RWPE1 (cell line): ENCODE results near the gene TMPRSS9.

Source experiments
- CTCF ChIA-PET: fragments of 350-600 bp; sonication (Branson Sonifier 250); formaldehyde crosslinking; extraction: SDS; loops from one replicate; lab custom pipeline; 2021; lab: Yijun Ruan, JAX
- POLR2A ChIA-PET: fragments of 400-600 bp; formaldehyde crosslinking; extraction: SDS; loops from one replicate; lab custom pipeline; 2020; ENCODE audit warnings: antibody characterized with exemption; ENCODE audit not compliant: low non-redundant PET; lab: Yijun Ruan, JAX
- DNase-seq: peaks from one replicate; pipeline ENCODE4 v3.0.0; 2012; ENCODE audit warnings: low spot score
- H3K27ac ChIP-seq: fragments of 450-650 bp; 2 replicates; pipeline ENCODE4 v1.5.1; 2017
- TF ChIP-seq, protein P1 (sequence below): fragments of 450-650 bp; conservative IDR thresholded peaks from 2 replicates; pipeline ENCODE4 v1.5.1; 2017; ENCODE audit warnings: low read depth, mild to moderate bottlenecking

TMPRSS9 gene

DNA sequence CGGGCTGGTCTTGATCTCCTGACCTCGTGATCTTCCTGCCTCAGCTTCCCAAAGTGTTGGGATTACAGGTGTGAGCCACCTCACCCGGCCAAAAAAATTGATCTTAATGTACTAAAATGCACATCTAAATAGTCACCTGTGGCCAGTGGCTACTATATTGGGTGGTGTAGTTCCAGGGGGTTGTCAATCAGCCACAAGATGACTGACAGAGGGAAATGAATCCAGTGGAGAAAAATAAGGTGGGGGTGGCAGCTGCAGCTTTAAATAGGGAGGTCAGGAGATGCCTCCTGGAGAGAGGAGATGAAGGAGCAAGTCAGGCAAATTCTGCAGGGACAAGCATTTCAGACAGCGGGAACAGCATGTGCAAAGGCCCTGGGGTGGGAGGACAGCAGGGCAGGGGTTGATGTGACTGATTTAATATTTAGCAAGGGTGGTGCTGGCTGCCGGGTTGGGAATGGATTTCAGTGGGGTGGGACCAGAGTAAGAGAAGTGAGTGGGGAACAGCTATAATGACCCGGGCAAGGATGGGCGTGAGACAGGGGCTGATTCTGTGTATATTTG, 49.4 kb downstream of the TMPRSS9 start:
- TF ChIP-seq, protein P1, sequence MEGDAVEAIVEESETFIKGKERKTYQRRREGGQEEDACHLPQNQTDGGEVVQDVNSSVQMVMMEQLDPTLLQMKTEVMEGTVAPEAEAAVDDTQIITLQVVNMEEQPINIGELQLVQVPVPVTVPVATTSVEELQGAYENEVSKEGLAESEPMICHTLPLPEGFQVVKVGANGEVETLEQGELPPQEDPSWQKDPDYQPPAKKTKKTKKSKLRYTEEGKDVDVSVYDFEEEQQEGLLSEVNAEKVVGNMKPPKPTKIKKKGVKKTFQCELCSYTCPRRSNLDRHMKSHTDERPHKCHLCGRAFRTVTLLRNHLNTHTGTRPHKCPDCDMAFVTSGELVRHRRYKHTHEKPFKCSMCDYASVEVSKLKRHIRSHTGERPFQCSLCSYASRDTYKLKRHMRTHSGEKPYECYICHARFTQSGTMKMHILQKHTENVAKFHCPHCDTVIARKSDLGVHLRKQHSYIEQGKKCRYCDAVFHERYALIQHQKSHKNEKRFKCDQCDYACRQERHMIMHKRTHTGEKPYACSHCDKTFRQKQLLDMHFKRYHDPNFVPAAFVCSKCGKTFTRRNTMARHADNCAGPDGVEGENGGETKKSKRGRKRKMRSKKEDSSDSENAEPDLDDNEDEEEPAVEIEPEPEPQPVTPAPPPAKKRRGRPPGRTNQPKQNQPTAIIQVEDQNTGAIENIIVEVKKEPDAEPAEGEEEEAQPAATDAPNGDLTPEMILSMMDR, result no peak
- no peak overlapping the region for H3K27ac ChIP-seq
- DNase-seq, result no peak
- ChIA-PET CTCF (no interaction called here), POLR2A (no interaction called here)

DNA sequence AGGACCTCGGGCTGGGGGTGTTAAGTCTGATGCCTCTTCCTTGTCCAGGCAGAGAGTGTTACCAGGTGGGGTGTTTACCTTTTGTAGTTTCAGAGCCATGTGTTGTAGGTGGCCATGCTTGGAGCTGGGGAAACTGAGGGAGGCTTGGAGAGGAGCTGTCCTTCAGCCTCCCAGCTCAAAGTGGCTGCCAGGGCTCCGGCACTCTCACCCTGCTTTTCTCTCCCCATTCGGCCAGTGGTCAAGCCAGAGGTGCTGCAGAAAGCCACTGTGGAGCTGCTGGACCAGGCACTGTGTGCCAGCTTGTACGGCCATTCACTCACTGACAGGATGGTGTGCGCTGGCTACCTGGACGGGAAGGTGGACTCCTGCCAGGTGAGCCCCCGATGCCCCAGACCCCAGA, 50.0 kb downstream of the TMPRSS9 start:
- POLR2A ChIA-PET, result no interaction called here
- TF ChIP-seq, protein P1, result no peak
- no peak for DNase-seq
- CTCF ChIA-PET, result no interaction called here
- H3K27ac ChIP-seq, result no peak overlapping the region

DNA sequence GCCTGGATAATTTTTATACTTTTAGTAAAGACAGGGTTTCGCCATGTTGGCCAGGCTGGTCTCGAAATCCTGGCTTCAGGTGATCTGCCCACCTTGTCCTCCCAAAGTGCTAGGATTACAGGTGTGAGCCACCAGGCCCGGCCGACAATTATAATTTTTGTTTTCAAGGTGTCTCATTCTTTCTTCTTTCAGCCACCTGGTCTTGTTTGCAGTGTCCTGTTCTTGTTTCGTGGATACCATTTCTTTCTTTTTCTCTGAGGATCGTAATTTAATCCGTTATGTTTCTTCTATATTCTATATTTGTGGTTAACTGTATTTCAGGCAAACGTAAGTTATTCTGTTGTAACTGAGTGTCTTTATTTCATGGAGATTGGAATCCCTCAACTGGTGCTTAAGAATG, 51.6 kb downstream of the TMPRSS9 start:
- no peak overlapping the region for H3K27ac ChIP-seq
- DNase-seq, result no peak
- CTCF ChIA-PET, result no interaction called here
- POLR2A ChIA-PET, result no interaction called here
- TF ChIP-seq, protein P1, result no peak

DNA sequence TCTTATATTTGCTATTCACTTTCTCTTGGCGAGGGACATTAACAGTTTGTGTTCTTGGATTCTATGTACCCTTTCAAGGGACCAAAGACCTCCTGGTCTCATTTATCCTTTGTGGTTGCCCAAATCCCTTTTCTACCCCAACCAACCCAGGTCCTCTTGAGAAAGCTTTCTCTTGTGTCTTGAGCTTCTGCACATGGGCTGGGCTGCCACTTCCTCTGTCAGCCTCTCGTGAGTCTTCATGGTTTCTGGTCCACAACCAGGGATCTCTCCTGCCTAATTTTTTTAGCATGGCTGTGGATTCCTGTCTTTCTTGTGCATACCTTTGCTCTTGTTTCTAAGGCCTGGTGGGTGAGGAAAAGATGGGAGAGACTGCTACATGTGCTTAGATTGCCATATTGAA, 52.4 kb downstream of the TMPRSS9 start:
- ChIA-PET CTCF (no interaction called here), POLR2A (interaction anchor here (0.5 kb wide), 1 partner anchor 25 kb away, joined by 3 read pairs; no protein-coding TSS in a partner anchor)
- no peak overlapping the region for H3K27ac ChIP-seq
- no peak for DNase-seq
- TF ChIP-seq, protein P1, result no peak

DNA sequence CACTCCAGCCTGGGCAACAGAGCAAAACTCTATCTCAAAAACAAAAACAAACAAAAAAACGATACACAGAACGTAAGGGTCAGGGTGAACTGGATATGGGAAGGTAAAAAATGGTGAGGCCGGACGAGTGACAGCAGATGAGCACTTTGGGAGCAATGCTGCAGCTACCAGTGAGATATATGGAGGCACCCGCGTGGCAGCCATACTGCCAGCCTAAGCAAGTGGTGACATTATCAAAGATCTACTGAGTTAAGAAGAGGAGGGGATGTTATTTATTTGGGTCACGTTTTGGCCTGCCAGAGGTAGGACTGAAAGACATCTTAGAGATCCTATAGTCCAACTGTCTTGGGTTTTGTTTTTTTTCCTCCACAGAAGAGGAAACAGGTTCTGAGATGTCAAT, 53.1 kb downstream of the TMPRSS9 start:
- no peak overlapping the region for H3K27ac ChIP-seq
- CTCF ChIA-PET, result no interaction called here
- POLR2A ChIA-PET, result interaction anchor here (0.5 kb wide), 1 partner anchor 25 kb away, joined by 3 read pairs; no protein-coding TSS in a partner anchor
- no peak for DNase-seq
- TF ChIP-seq, protein P1, result no peak

DNA sequence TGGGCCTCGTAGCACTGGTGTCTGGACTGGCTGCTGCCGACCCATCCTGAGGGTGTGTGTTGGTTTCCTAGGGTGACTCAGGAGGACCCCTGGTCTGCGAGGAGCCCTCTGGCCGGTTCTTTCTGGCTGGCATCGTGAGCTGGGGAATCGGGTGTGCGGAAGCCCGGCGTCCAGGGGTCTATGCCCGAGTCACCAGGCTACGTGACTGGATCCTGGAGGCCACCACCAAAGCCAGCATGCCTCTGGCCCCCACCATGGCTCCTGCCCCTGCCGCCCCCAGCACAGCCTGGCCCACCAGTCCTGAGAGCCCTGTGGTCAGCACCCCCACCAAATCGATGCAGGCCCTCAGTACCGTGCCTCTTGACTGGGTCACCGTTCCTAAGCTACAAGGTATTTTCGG, 53.6 kb downstream of the TMPRSS9 start:
- POLR2A ChIA-PET, result no interaction called here
- TF ChIP-seq, protein P1, result no peak

More for the DNA sequence above, 53.6 kb downstream of the TMPRSS9 start:
- CTCF ChIA-PET, result no interaction called here
- no peak overlapping the region for H3K27ac ChIP-seq
- no peak for DNase-seq
